Stimulated activated CD8-positive, alpha-beta memory T cell treated with anti-CD3 and anti-CD28 coated beads, Interleukin-7, amount 100 ng/mL, for 4 hours (primary cell): ENCODE measurements around the gene NDRG2.

Experiments
- DNase-seq, 2 donors: peaks; one replicate each; pipeline ENCODE4 v3.0.0-alpha.2; 2020; ENCODE audit warnings: low read depth in 2 of 2

Gene NDRG2

DNA sequence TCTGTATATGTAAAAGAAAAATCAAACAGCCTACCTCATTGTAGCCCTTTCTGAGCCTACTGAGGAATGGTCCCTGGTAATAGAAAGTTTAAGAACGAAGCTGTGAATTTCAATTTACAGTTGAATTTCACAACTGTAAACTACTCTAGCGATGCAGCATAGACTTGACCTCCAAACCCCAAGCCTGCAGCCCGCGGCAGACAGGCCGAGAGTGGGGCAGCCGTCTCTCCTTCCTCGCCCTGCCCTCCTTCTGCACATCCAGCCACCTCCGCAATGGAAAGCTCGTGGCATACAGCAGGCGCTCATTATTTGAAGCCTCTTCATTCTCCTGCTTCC lies 54.2 kb downstream of the NDRG2 start:
- no peak for DNase-seq

DNA sequence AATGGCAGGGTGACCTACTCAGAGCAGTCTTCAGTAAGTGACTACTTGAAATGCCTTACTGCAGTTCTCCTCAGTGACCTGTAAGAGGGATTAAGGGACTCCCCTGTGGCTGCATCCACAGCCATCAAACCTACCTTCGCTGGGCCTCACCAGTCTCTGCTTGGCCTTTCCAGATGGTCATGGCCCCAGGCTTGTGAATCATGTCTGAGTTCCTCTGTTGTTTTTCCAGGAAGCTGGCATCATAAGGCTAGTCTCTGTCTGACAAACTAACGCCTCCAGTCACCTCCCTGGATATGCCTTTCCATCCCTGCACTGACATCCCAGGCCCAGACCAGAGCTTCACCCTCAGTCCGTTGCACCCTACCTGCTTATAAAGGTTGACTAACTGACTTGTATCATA lies 55.5 kb downstream of the NDRG2 start:
- no peak for DNase-seq
